Loucy (cell line): ENCODE data around the gene GSX2.

Experiments used
- H2AFZ ChIP-seq: fragments of 200-600 bp; sonication (generic); 2 replicates; pipeline ENCODE4 v1.6.0; 2016; ENCODE audit warnings: antibody characterized with exemption, mild to moderate bottlenecking, low read length, moderate library complexity
- H3F3A ChIP-seq: fragments of 200-600 bp; 2 replicates; pipeline ENCODE4 v1.6.0; 2016; ENCODE audit warnings: antibody characterized with exemption, low read depth, mild to moderate bottlenecking
- H3K27me3 ChIP-seq: fragments of 200-600 bp; sonication (generic); 2 replicates; pipeline ENCODE4 v1.6.1; 2014; ENCODE audit warnings: low read length, mild to moderate bottlenecking; ENCODE audit not compliant: insufficient read depth, poor library complexity, severe bottlenecking
- H3K36me3 ChIP-seq: fragments of 200-600 bp; sonication (generic); 2 replicates; pipeline ENCODE4 v1.6.1; 2016; ENCODE audit warnings: low read length; ENCODE audit not compliant: insufficient read depth
- H3K4me1 ChIP-seq: fragments of 200-600 bp; sonication (generic); 2 replicates; pipeline ENCODE4 v1.5.1; 2014; ENCODE audit warnings: low read length, mild to moderate bottlenecking; ENCODE audit not compliant: insufficient read depth, poor library complexity, severe bottlenecking
- H3K4me2 ChIP-seq: fragments of 200-600 bp; sonication (generic); 2 replicates; pipeline ENCODE4 v1.6.0; 2014; ENCODE audit warnings: antibody characterized with exemption, low read length, low read depth, mild to moderate bottlenecking; ENCODE audit not compliant: poor library complexity, severe bottlenecking
- H3K4me3 ChIP-seq: fragments of 200-600 bp; sonication (generic); 2 replicates; pipeline ENCODE4 v1.5.1; 2014; ENCODE audit warnings: low read length, mild to moderate bottlenecking, mixed read lengths; ENCODE audit not compliant: poor library complexity, severe bottlenecking
- H3K79me2 ChIP-seq: fragments of 200-600 bp; sonication (generic); 2 replicates; pipeline ENCODE4 v1.6.1; 2014; ENCODE audit warnings: low read length; ENCODE audit not compliant: insufficient read depth
- H3K9ac ChIP-seq: fragments of 200-600 bp; sonication (generic); 2 replicates; pipeline ENCODE4 v1.6.0; 2014; ENCODE audit warnings: mild to moderate bottlenecking, low read depth, low read length, moderate library complexity; ENCODE audit not compliant: poor library complexity, severe bottlenecking
- H3K9me2 ChIP-seq: fragments of 200-600 bp; sonication (generic); replicated peaks from 2 replicates; pipeline ENCODE4 v1.6.1; 2016; ENCODE audit warnings: low read depth, low read length, mixed read lengths
- H3K9me3 ChIP-seq: fragments of 200-600 bp; sonication (generic); 2 replicates; pipeline ENCODE4 v1.6.1; 2014; ENCODE audit warnings: mild to moderate bottlenecking, antibody characterized with exemption, low read length, low read depth; ENCODE audit not compliant: insufficient read depth
- H4K20me1 ChIP-seq: fragments of 200-600 bp; sonication (generic); 2 replicates; pipeline ENCODE4 v1.6.0; 2014; ENCODE audit warnings: antibody characterized with exemption, low read length, mild to moderate bottlenecking; ENCODE audit not compliant: insufficient read depth, poor library complexity, severe bottlenecking
- EZH2phosphoT487 ChIP-seq: fragments of 200-600 bp; IDR thresholded peaks from 2 replicates; pipeline ENCODE4 v1.6.1; 2018; ENCODE audit warnings: antibody characterized with exemption, mild to moderate bottlenecking, moderate library complexity, borderline replicate concordance
- TF ChIP-seq, protein P1 (sequence below): fragments of 200-600 bp; sonication (generic); conservative IDR thresholded peaks from 2 replicates; pipeline ENCODE4 v1.5.1; 2014; ENCODE audit warnings: mild to moderate bottlenecking, antibody characterized with exemption, low read length

The GSX2 gene

DNA sequence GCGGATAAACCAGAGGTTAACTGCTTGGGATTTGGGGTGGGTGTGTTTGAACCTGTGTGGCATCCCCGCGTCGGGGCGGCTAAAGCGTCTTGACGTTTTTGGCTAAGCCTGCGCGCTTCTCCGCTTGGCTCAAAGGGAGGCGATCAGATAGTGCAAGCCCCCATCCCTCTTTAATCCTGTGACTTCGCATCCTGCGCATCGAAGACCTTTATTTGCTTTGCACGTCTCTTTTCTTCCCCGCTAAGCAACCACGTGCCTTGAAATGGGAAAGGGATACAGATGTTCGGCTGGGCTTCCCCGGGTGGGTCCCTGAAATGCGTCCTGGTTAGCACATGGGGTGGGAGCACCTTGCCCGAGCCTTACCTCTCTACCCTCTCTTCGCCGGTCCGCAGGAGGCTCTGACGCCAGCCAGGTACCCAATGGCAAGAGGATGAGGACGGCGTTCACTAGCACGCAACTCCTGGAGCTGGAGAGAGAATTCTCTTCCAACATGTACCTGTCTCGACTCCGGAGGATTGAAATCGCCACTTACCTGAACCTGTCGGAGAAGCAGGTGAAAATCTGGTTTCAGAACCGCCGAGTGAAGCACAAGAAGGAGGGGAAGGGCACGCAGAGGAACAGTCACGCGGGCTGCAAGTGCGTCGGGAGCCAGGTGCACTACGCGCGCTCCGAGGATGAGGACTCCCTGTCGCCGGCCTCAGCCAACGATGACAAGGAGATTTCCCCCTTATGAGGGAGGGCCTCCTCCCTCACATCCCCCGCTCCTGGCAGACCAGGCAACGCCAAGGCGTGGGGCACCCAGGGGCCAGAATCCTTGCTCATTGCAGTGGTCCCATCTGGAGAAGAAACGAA lies 1.5 kb downstream of the GSX2 start:
- no peaks in the 10 kb centered on the region for H3K9me2 ChIP-seq
- no peak overlapping the region for H3K9ac ChIP-seq
- no peaks in the 10 kb centered on the region for H3K27me3 ChIP-seq
- no peak overlapping the region for H3K4me3 ChIP-seq
- no peak overlapping the region for H3K4me2 ChIP-seq
- H4K20me1 ChIP-seq = no peaks in the 10 kb centered on the region
- no peaks in the 10 kb centered on the region for H3K9me3 ChIP-seq
- TF ChIP-seq, protein P1, sequence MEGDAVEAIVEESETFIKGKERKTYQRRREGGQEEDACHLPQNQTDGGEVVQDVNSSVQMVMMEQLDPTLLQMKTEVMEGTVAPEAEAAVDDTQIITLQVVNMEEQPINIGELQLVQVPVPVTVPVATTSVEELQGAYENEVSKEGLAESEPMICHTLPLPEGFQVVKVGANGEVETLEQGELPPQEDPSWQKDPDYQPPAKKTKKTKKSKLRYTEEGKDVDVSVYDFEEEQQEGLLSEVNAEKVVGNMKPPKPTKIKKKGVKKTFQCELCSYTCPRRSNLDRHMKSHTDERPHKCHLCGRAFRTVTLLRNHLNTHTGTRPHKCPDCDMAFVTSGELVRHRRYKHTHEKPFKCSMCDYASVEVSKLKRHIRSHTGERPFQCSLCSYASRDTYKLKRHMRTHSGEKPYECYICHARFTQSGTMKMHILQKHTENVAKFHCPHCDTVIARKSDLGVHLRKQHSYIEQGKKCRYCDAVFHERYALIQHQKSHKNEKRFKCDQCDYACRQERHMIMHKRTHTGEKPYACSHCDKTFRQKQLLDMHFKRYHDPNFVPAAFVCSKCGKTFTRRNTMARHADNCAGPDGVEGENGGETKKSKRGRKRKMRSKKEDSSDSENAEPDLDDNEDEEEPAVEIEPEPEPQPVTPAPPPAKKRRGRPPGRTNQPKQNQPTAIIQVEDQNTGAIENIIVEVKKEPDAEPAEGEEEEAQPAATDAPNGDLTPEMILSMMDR = no peak
- TF ChIP-seq EZH2phosphoT487 = no peak
- H2AFZ ChIP-seq = no peak overlapping the region
- H3K79me2 ChIP-seq = no peaks in the 10 kb centered on the region
- H3K4me1 ChIP-seq = no peaks in the 10 kb centered on the region
- no peaks in the 10 kb centered on the region for H3K36me3 ChIP-seq
- no peaks in the 10 kb centered on the region for H3F3A ChIP-seq

DNA sequence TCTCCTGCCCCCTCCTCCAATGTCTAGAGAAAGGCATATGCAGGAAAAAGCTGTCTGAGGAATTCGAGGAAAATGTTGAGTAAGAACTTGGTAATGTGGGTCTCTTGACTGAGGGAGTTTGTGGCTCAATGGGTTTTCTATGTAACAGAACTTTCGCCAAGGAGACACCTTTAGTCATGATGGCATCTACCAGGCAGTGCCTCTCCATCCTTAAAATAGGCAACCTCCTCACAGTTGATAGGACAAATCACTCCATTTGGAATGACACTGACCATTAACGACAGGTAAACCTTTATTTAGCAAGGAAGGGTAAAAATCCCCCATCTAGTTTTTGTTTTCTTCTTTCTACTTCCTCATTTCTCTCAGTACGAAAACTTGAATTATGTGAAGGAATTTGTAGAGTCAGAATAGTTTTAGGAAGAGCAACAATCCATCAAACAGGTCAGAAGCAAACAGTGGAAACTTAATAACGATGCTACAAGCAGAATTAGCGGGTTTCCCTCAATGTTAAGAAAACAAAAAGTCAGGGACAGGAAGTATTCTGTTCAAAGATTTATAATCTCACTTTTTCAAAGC lies 2.7 kb downstream of the GSX2 start:
- Histone ChIP-seq H3K9me2 (no peaks in the 10 kb centered on the region), H3K4me2 (no peak overlapping the region), H3K9me3 (no peaks in the 10 kb centered on the region), H3K36me3 (no peaks in the 10 kb centered on the region), H4K20me1 (no peaks in the 10 kb centered on the region), H3K9ac (no peak overlapping the region), H3K27me3 (no peaks in the 10 kb centered on the region), H3K4me1 (no peaks in the 10 kb centered on the region), H3F3A (no peaks in the 10 kb centered on the region), H3K4me3 (no peak overlapping the region), H3K79me2 (no peaks in the 10 kb centered on the region), H2AFZ (peak overlapping the region; percentile 55; the same call in 1 of the 2 replicates)
- TF ChIP-seq, protein P1 = no peak
- TF ChIP-seq EZH2phosphoT487 = no peak

DNA sequence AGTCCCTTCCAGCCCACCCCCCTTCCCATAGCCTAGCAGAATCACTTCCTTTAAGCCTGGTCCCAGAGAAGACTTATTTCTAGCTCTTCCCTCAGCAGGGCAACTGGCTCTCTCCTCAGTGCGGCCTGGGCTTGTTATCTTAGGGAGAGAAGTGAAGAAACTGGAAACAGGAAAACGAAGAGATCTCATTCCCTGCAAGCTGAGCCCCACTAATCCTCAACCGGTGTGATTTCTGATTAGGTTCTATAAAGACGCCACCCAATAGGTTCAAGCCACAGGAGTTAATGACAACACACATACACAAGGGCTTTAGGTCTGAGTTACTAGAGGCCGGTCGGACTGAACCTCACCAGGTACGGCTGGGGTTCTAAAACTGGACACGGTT lies 3.2 kb downstream of the GSX2 start:
- no peaks in the 10 kb centered on the region for H3K9me2 ChIP-seq
- no peak overlapping the region for H3K4me3 ChIP-seq
- no peaks in the 10 kb centered on the region for H3K9me3 ChIP-seq
- H3F3A ChIP-seq = no peaks in the 10 kb centered on the region
- H3K9ac ChIP-seq = no peak overlapping the region
- no peak for TF ChIP-seq EZH2phosphoT487
- TF ChIP-seq, protein P1 = no peak
- H3K4me1 ChIP-seq = no peaks in the 10 kb centered on the region
- H3K79me2 ChIP-seq = no peaks in the 10 kb centered on the region
- H4K20me1 ChIP-seq = no peaks in the 10 kb centered on the region
- no peak overlapping the region for H3K4me2 ChIP-seq
- H2AFZ ChIP-seq = peak overlapping the region; percentile 55; the same call in 1 of the 2 replicates
- no peaks in the 10 kb centered on the region for H3K36me3 ChIP-seq
- no peaks in the 10 kb centered on the region for H3K27me3 ChIP-seq
